Activated CD4-positive, alpha-beta T cell treated with anti-CD3 and anti-CD28 coated beads for 36 hours (primary cell): ENCODE data around the gene CCDC181. TPM values are rescaled to one million over a fixed set of nuclear protein-coding genes. Genes with fewer than 3 reads are reported as not detected.
A peak's percentile ranks its signal among the peaks of the same experiment; 100 is the strongest.

ENCODE experiments used
- ATAC-seq: fragments of 200-7000 bp; cut with Tn5 transposase; one replicate; pipeline ENCODE4 v1.10.0; 2021; ENCODE audit warnings: mild to moderate bottlenecking, moderate library complexity
- CTCF ChIA-PET: fragments of 350-600 bp; sonication (Branson Sonifier 250); formaldehyde crosslinking; loops from one replicate; lab custom pipeline; 2021; ENCODE audit warnings: antibody characterized with exemption; lab: Charles Lee
- POLR2A ChIA-PET: fragments of 350-600 bp; sonication (Branson Sonifier 250); formaldehyde crosslinking; loops from one replicate; lab custom pipeline; 2021; ENCODE audit warnings: antibody characterized with exemption, inconsistent platforms; lab: Charles Lee
- DNase-seq: peaks from one replicate; pipeline ENCODE4 v3.0.0-alpha.2; 2020
- H3K27ac Mint-ChIP-seq: one replicate; pipeline ENCODE4 v1.8.0; 2021; ENCODE audit warnings: mixed read lengths
- H3K27me3 Mint-ChIP-seq: one replicate; pipeline ENCODE4 v1.8.0; 2021; ENCODE audit warnings: mixed read lengths
- H3K36me3 Mint-ChIP-seq: one replicate; pipeline ENCODE4 v1.8.0; 2021; ENCODE audit warnings: low read depth, mixed read lengths
- H3K4me1 Mint-ChIP-seq: one replicate; pipeline ENCODE4 v1.8.0; 2021; ENCODE audit warnings: mixed read lengths
- H3K4me3 Mint-ChIP-seq: one replicate; pipeline ENCODE4 v1.8.0; 2021; ENCODE audit warnings: mild to moderate bottlenecking, moderate library complexity, mixed read lengths
- H3K9me3 Mint-ChIP-seq: one replicate; pipeline ENCODE4 v1.8.0; 2021; ENCODE audit warnings: low read depth, mixed read lengths
- intact Hi-C, 2 experiments: fragments of 100-400 bp; cut with DNase I in 1 of 2; cut with micrococcal nuclease in 1 of 2; formaldehyde crosslinking; loops; one replicate each; pipeline versions ENCODE4 v1.14.2 to v1.15.1; 2022 to 2024; cut with DNase I, micrococcal nuclease
- total RNA-seq, 2 experiments: library from RNA; stranded (reverse); gene quantifications; one replicate each; pipeline ENCODE4 v1.2.3, GENCODE V29; 2021

Gene CCDC181
- total RNA-seq, 2 experiments from 2014 or later: 0.11 to 0.14 TPM

DNA sequence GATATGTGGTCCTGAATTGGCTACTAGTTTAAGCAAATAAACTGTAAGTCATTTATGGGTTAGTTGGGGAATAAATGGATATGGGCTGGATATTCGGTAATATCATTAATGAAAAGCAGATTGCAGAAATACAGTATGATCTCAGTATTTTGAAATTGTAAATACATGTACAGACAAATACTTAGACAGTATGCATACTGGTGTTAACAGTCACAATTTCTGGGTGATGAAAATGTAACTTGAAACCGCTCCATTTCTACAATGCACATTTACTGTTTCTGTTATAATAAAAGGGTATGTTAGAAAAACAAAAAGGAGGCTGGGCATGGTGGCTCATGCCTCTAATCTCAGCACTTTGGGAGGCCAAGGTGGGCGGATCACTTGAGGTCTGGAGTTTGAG, 31.3 kb downstream of the CCDC181 start:
- intact Hi-C loops: no loop called here
- ChIA-PET CTCF (interaction anchor here (1.2 kb wide), 1 partner anchor 115 kb away, joined by 4 read pairs; no protein-coding TSS in a partner anchor), POLR2A (no interaction called here)
- Mint-ChIP-seq H3K36me3 (peaks cover 21% of the 10 kb centered on the region), H3K4me1 (no peaks in the 10 kb centered on the region), H3K9me3 (no peaks in the 10 kb centered on the region), H3K4me3 (no peak overlapping the region), H3K27ac (no peak overlapping the region), H3K27me3 (no peaks in the 10 kb centered on the region)
- ATAC-seq (no peak), DNase-seq (no peak)

DNA sequence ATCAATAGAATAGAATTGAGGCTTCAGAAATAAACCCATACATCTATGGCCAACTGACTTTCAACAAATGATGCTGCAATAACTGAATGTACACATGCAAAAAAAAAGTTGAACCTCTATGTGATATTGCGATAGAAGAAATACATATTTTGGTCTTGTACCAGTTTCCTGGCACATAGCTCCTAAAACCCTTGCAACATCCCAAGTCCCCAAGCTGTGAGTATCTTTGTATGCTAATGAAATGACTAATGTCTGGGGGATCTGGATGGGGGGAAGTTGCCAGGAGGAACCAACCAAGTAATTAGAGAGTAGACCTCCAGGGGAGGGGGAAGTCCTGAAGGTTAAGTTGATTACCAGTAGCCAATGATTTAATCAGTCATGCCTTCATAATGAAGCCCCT, 34.9 kb downstream of the CCDC181 start:
- H3K27ac Mint-ChIP-seq: no peak overlapping the region
- no peak for DNase-seq
- intact Hi-C loops: no loop called here
- POLR2A ChIA-PET: no interaction called here
- CTCF ChIA-PET: no interaction called here
- peaks cover 40% of the 10 kb centered on the region for H3K36me3 Mint-ChIP-seq
- peaks cover 12% of the 10 kb centered on the region for H3K4me1 Mint-ChIP-seq
- no peaks in the 10 kb centered on the region for H3K9me3 Mint-ChIP-seq
- no peak overlapping the region for H3K4me3 Mint-ChIP-seq
- ATAC-seq: no peak
- no peaks in the 10 kb centered on the region for H3K27me3 Mint-ChIP-seq

DNA sequence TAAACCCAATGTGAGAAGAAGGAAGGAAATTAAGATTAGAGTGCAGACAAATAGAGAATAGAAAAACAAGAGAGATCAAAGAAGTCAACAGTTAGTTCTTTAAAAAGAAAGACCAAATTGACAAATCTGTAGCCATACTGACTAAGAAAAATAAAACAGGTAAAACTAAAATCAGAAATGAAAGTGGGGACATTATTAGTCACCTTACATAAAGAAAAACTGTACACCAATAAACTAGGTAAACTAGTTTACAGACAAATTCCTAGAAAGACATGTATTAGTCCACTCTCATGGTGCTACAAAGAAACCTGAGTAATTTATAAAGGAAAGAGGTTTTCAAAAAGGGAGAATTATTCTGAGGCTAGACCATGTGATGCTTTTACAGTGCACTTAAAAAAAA, 37.0 kb downstream of the CCDC181 start:
- POLR2A ChIA-PET: no interaction called here
- intact Hi-C loops: loop anchor here (1.0 kb wide), 2 partner anchors 22 to 95 kb away; partner anchors contain the start of genes BLZF1 (in 2 of the 2) and SLC19A2 (in 1 of the 2)
- ATAC-seq (peak; percentile 92), DNase-seq (no peak)
- no peak overlapping the region for H3K27ac Mint-ChIP-seq
- no peak overlapping the region for H3K4me3 Mint-ChIP-seq
- H3K27me3 Mint-ChIP-seq: no peaks in the 10 kb centered on the region
- H3K36me3 Mint-ChIP-seq: peaks cover 40% of the 10 kb centered on the region
- no peaks in the 10 kb centered on the region for H3K9me3 Mint-ChIP-seq
- CTCF ChIA-PET: interaction anchor here (0.9 to 1.0 kb wide), 2 partner anchors 317 to 322 kb away, joined by 3 read pairs; no protein-coding TSS in a partner anchor
- H3K4me1 Mint-ChIP-seq: peaks cover 12% of the 10 kb centered on the region

DNA sequence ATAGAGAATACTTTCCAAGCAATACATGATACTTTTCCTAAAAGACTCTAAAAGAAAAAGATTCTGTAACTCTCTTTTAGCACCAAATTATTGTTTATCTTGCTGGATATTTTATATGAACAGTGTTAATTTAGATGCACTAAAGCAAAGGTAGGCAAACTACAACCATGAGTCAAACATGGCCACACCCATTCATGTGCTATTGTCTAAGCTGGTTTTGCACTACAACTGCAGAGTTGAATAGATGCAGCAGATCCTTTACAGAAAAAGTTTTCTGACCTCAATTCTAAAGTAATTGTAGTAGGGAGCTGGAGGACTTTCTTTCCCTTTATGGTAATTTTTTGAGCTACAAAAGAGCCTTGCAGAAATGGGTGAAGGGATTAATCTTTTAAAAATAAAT, 39.9 kb downstream of the CCDC181 start:
- Mint-ChIP-seq H3K9me3 (no peaks in the 10 kb centered on the region), H3K27me3 (no peaks in the 10 kb centered on the region), H3K4me3 (no peak overlapping the region), H3K27ac (no peak overlapping the region), H3K4me1 (peaks cover 12% of the 10 kb centered on the region), H3K36me3 (peaks cover 34% of the 10 kb centered on the region)
- intact Hi-C loops: no loop called here
- ATAC-seq (no peak), DNase-seq (no peak)
- ChIA-PET CTCF (interaction anchor here (0.7 to 1.0 kb wide), 2 partner anchors 11 to 1295 kb away, joined by 3 read pairs; no protein-coding TSS in a partner anchor), POLR2A (no interaction called here)

DNA sequence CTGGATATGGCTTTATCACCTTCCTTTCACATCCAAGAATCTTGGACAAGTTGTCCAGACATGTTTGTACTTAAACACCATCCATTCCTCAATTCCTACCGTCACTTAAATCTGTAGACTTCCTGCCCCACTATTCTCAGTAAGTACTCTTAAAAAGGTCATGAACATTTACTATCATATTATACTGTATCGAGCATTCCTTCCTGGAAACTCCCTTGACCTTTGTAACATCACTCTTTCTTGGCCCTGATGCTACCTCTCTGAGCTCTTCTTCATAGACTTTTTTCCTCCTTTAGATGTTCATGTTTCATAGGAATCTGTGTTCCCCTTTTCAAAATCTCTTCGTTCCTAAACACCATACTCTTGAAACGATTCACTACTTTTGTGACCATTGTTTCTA, 43.8 kb downstream of the CCDC181 start:
- peaks cover 30% of the 10 kb centered on the region for H3K36me3 Mint-ChIP-seq

DNA sequence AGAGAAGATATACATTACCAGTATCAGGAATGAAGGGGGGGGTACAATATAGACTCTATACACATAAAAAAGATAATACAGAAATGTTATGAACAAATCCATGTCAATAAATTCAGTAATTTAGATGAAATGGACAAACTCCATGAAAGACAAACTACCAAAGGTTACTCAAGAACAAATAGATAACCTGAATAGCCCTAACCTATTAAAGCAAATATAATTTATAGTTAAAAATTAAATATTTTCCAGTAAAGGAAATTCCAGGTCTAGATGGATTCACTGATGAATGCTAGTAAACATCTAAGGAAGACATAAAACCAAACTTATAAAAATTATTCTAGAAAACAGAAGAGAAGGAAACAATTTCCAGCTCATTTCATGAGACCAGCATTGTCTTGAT, 46.1 kb downstream of the CCDC181 start:
- Mint-ChIP-seq H3K27me3 (no peaks in the 10 kb centered on the region), H3K27ac (no peak overlapping the region), H3K4me3 (no peak overlapping the region), H3K36me3 (peaks cover 27% of the 10 kb centered on the region), H3K4me1 (no peaks in the 10 kb centered on the region), H3K9me3 (no peaks in the 10 kb centered on the region)
- ChIA-PET CTCF (no interaction called here), POLR2A (no interaction called here)
- intact Hi-C loops: no loop called here
- ATAC-seq (no peak), DNase-seq (no peak)

More for the DNA sequence above, 43.8 kb downstream of the CCDC181 start:
- no peaks in the 10 kb centered on the region for H3K4me1 Mint-ChIP-seq
- CTCF ChIA-PET: interaction anchor here (0.6 to 0.8 kb wide), 2 partner anchors 12 to 15 kb away, joined by 4 to 5 read pairs; no protein-coding TSS in a partner anchor
- DNase-seq: no peak
- no peak overlapping the region for H3K4me3 Mint-ChIP-seq
- no peak overlapping the region for H3K27ac Mint-ChIP-seq
- no peaks in the 10 kb centered on the region for H3K9me3 Mint-ChIP-seq
- POLR2A ChIA-PET: no interaction called here
- no peaks in the 10 kb centered on the region for H3K27me3 Mint-ChIP-seq
- no peak for ATAC-seq
- intact Hi-C loops: no loop called here

DNA sequence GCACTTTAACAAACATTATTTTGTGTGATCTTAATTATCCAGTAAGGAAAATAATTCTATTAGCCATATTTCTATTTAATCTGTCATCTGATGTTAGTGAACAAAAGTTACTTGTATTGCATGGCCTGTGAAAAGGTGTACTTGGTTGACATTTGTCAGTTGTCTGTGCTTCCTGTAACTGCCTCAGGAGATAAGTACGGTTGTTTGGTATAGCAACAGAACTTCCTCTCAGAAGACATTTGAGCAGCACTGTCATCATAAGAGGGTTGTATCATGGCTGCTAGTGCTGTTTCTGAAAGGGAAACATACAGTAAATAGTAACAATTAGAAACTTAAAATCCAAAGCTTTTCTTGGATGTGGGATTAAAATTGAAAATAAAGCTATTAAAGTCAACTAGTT, 55.9 kb downstream of the CCDC181 start:
- Mint-ChIP-seq H3K36me3 (peaks cover 9% of the 10 kb centered on the region), H3K9me3 (no peaks in the 10 kb centered on the region), H3K4me3 (no peak overlapping the region), H3K4me1 (peaks cover 17% of the 10 kb centered on the region), H3K27me3 (no peaks in the 10 kb centered on the region), H3K27ac (peak overlapping the region; percentile 37)
- POLR2A ChIA-PET: no interaction called here
- CTCF ChIA-PET: interaction anchor here (1.0 to 1.1 kb wide), 2 partner anchors 14 to 23 kb away, joined by 3 to 4 read pairs; no protein-coding TSS in a partner anchor
- intact Hi-C loops: no loop called here
- DNase-seq (no peak), ATAC-seq (no peak)

DNA sequence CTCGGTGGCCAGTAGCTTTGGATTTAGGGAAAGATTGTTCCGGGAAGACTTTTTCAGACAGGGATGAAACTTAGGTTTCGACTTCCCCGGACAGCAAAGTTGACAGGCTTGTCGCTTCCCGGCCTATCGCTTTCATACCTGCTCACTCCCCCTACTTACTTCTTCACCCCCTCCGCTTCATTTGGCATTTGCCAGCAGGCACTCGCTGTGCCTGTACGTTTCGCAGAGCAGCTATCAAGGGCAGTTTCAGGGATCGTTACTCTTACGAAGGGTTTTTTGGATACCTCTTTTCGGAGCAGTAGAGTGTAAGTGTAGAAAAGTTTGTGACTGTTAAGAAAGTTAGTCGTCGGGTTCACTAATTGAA, 58.9 kb downstream of the CCDC181 start:
- intact Hi-C loops: loop anchor here (1.0 to 10.0 kb wide), 14 partner anchors 22 to 1141 kb away; partner anchors contain the start of genes SFT2D2 (in 2 of the 2), SLC19A2 (in 2 of the 2), ATP1B1 (in 1 of the 2) and KIFAP3 (in 1 of the 2)
- H3K4me3 Mint-ChIP-seq: no peak overlapping the region
- POLR2A ChIA-PET: interaction anchor here (1.7 kb wide), 1 partner anchor 123 kb away, joined by 8 read pairs; no protein-coding TSS in a partner anchor
- peak; percentile 10 for ATAC-seq
- H3K27ac Mint-ChIP-seq: no peak overlapping the region
- peak; percentile 49 for DNase-seq
- H3K27me3 Mint-ChIP-seq: no peaks in the 10 kb centered on the region
- CTCF ChIA-PET: interaction anchor here (0.7 to 2.3 kb wide), 4 partner anchors 9 to 1027 kb away, joined by 3 to 8 read pairs (median 4); no protein-coding TSS in a partner anchor
- peaks cover 13% of the 10 kb centered on the region for H3K36me3 Mint-ChIP-seq
- H3K9me3 Mint-ChIP-seq: no peaks in the 10 kb centered on the region
- H3K4me1 Mint-ChIP-seq: peaks cover 25% of the 10 kb centered on the region

DNA sequence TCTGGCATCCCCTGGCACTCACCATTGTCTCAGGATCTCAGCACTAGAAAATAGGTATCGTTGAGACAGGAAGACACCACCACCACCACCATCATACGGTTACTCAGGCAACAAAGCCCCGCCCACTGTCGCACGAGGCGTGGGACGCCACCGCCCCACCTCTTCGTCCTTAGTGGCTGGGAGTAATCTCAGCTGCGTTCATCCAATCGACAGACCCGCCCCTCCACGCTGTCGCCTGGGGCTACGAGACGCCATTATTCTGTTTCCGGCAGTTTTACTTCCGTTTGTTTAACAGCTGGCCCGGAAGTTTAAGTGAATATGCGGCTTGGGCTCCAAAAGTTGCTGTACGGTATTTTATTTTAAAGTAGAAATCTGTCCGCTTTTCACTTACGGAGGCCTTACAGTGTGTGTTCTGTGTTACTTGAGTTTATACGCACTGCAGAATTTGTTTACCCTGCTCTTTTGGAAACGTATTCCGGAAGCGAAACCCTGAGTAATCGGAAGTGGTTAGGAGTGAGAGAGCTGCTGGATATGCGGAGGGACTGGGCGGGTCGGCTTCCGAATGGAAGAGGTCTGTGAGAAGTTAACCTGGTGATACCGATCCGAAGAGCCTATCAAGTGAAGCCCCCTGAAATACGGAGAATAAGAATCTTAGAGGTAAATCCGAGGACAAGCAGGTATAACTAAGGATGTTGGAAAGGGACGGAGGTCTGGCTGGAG, 59.4 kb downstream of the CCDC181 start, which contains the start of the genes BLZF1 and NME7:
TSS of gene BLZF1 (plus strand) at position 510 of the 720 bp plus-strand sequence. CDS start 1,328 bp downstream, outside the sequence.
TSS of gene NME7 (minus strand) at position 112 of the 720 bp plus-strand sequence. CDS start at position 25, 87 bp downstream.
- ChIA-PET POLR2A (interaction anchor here (1.7 kb wide), 1 partner anchor 124 kb away, joined by 8 read pairs; no protein-coding TSS in a partner anchor), CTCF (interaction anchor here (0.7 to 2.3 kb wide), 3 partner anchors 10 to 1026 kb away, joined by 3 to 8 read pairs (median 3); no protein-coding TSS in a partner anchor)
- Mint-ChIP-seq H3K36me3 (peaks cover 13% of the 10 kb centered on the region), H3K9me3 (no peaks in the 10 kb centered on the region), H3K4me1 (peaks cover 30% of the 10 kb centered on the region), H3K27ac (no peak within 1 kb of the TSS), H3K27me3 (no peaks in the 10 kb centered on the region), H3K4me3 (no peak within 1 kb of the TSS)
- intact Hi-C loops: loop anchor here (1.0 to 10.0 kb wide), 21 partner anchors 22 to 1432 kb away; partner anchors contain the start of genes ATP1B1 (in 2 of the 2), METTL18 (in 2 of the 2), SFT2D2 (in 2 of the 2) and SLC19A2 (in 2 of the 2)
- peak; percentile 99 for DNase-seq
- peak; percentile 93 for ATAC-seq

DNA sequence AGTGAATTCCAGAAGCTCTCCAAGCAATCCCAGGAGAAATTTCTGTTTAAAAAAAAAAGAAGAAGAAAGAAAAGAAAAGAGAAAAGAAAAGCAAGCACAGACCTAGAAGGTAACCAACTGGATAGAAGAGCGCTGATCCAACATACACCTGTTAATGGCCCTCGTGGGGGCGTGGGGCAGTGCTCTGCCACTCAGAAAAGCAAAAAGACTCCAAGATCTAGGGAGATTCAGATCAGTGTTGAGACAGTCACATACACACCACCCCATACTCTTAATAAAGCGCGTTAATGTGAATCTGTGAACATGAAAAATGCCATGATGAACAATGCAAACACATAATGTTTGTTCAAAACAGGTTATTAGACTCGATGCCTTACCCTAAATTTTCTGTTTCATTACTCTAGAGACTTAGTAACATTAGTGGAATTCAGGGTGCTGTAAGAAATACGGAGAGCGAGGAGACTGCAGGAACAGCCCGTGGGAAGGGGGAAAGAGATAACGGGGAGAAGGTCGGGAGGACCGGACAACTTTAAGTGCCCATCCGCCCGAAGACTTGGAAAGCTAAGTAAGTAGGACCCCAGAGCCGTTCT, 60.1 kb downstream of the CCDC181 start:
- POLR2A ChIA-PET: no interaction called here
- CTCF ChIA-PET: interaction anchor here (0.6 to 2.3 kb wide), 3 partner anchors 11 to 658 kb away, joined by 3 to 8 read pairs (median 3); no protein-coding TSS in a partner anchor
- Mint-ChIP-seq H3K36me3 (peaks cover 13% of the 10 kb centered on the region), H3K27ac (no peak overlapping the region), H3K4me1 (peaks cover 36% of the 10 kb centered on the region), H3K27me3 (no peaks in the 10 kb centered on the region), H3K9me3 (no peaks in the 10 kb centered on the region), H3K4me3 (no peak overlapping the region)
- ATAC-seq: no peak
- intact Hi-C loops: loop anchor here (1.0 to 10.0 kb wide), 17 partner anchors 120 to 1431 kb away; partner anchors contain the start of genes ATP1B1 (in 2 of the 2), METTL18 (in 2 of the 2), SFT2D2 (in 2 of the 2) and DCAF6 (in 1 of the 2)
- DNase-seq: no peak

DNA sequence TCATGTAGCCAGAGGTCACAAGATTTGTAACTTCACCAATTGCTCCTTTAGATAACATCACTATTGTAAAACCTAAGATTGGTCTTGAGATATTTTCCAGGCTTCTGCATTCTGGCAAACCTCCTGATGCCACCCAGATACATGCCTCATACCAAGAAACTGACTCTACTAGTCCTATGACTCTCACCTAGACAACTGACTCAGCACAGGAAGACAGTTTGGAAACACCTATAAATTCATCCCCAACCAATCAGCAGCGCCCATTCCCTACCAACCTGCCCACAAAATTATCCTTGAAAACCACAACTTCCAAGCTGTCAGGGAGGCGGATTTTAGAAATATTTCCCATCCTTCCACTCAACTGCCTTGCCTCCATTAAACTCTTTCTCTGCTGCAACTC, 62.3 kb downstream of the CCDC181 start:
- DNase-seq: peak; percentile 39
- no peaks in the 10 kb centered on the region for H3K27me3 Mint-ChIP-seq
- peaks cover 22% of the 10 kb centered on the region for H3K4me1 Mint-ChIP-seq
- H3K9me3 Mint-ChIP-seq: no peaks in the 10 kb centered on the region
- POLR2A ChIA-PET: no interaction called here
- H3K27ac Mint-ChIP-seq: no peak overlapping the region
- intact Hi-C loops: loop anchor here (5.0 to 10.0 kb wide), 10 partner anchors 122 to 1138 kb away; partner anchors contain the start of genes SFT2D2 (in 2 of the 2), ATP1B1 (in 1 of the 2), KIFAP3 (in 1 of the 2) and METTL18 (in 1 of the 2)
- CTCF ChIA-PET: interaction anchor here (0.6 to 0.7 kb wide), 2 partner anchors 241 to 693 kb away, joined by 3 to 4 read pairs; no protein-coding TSS in a partner anchor
- peaks cover 4% of the 10 kb centered on the region for H3K36me3 Mint-ChIP-seq
- no peak overlapping the region for H3K4me3 Mint-ChIP-seq
- ATAC-seq: peak; percentile 18
